HepG2 (cell line): Measurements from ENCODE around the gene SLC34A3. TPM values are rescaled to one million over a fixed set of nuclear protein-coding genes. Genes with fewer than 3 reads are reported as not detected.
A peak's percentile ranks its signal among the peaks of the same experiment; 100 is the strongest.

Experiments used
- BORCS8-MEF2B ChIP-seq: sonication (generic); formaldehyde crosslinking; IDR thresholded peaks from 2 replicates; pipeline ENCODE4 v1.8.0; 2022; ENCODE audit warnings: mild to moderate bottlenecking, missing genetic modification reagents
- CBFB ChIP-seq: sonication (generic); formaldehyde crosslinking; IDR thresholded peaks from 2 replicates; pipeline ENCODE4 v1.4.0; 2020; ENCODE audit warnings: missing genetic modification reagents
- HDAC2 ChIP-seq: sonication (generic); formaldehyde crosslinking; IDR thresholded peaks from 2 replicates; pipeline ENCODE4 v1.4.0; 2020; ENCODE audit warnings: missing genetic modification reagents
- KLF16 ChIP-seq, 2 experiments: sonication (generic) in 1 of 2; formaldehyde crosslinking in 1 of 2; IDR thresholded peaks; 2 replicates each; pipeline versions ENCODE4 v1.6.1 to v1.8.0; 2016 to 2023; ENCODE audit warnings: missing genetic modification reagents in 2 of 2, missing compliant biosample characterization in 1 of 2
- MZF1 ChIP-seq: sonication (generic); formaldehyde crosslinking; IDR thresholded peaks from 2 replicates; pipeline ENCODE4 v1.8.1; 2023; ENCODE audit warnings: mild to moderate bottlenecking, missing genetic modification reagents, borderline replicate concordance
- ZIK1 ChIP-seq: sonication (generic); formaldehyde crosslinking; IDR thresholded peaks from 2 replicates; pipeline ENCODE4 v1.5.0; 2020; ENCODE audit warnings: mild to moderate bottlenecking, low read depth, missing genetic modification reagents, borderline replicate concordance
- ZNF232 ChIP-seq: sonication (generic); formaldehyde crosslinking; IDR thresholded peaks from 2 replicates; pipeline ENCODE4 v1.4.0; 2020; ENCODE audit warnings: missing genetic modification reagents, borderline replicate concordance
- ZNF501 ChIP-seq: sonication (generic); formaldehyde crosslinking; IDR thresholded peaks from 2 replicates; pipeline ENCODE4 v1.5.1; 2020; ENCODE audit warnings: mild to moderate bottlenecking, moderate library complexity, missing genetic modification reagents
- ZNF724P ChIP-seq: sonication (generic); formaldehyde crosslinking; IDR thresholded peaks from 2 replicates; pipeline ENCODE4 v1.8.0; 2022; ENCODE audit warnings: missing genetic modification reagents, borderline replicate concordance
- ZNF816 ChIP-seq: sonication (generic); formaldehyde crosslinking; IDR thresholded peaks from 2 replicates; pipeline ENCODE4 v1.8.0; 2022; ENCODE audit warnings: missing genetic modification reagents, mild to moderate bottlenecking, borderline replicate concordance
- polyA plus RNA-seq, 8 experiments: library from polyadenylated mRNA; depleted of rRNA in 3 of 8; stranded (reverse) in 7 of 8; unstranded in 1 of 8; fragments of >200 nt; fragmentation: Illumina TruSeq in 4 of 8; extraction: Trizol in 4 of 8; gene quantifications; 2 replicates each; pipeline versions ENCODE4 v1.2.1 to v1.2.3, GENCODE V29; 2011 to 2016; ENCODE audit warnings: low read depth in 4 of 8, missing spikeins in 1 of 8, mixed read lengths in 1 of 8; ENCODE audit not compliant: insufficient read depth in 1 of 8
- total RNA-seq, 5 experiments: library from RNA; depleted of rRNA; stranded (reverse); fragments of >200 nt; fragmentation: Illumina TruSeq; extraction: Trizol; gene quantifications; 2 replicates each; pipeline ENCODE4 v1.2.3, GENCODE V29; 2016; ENCODE audit warnings: low read depth in 1 of 5
- TF ChIP-seq, protein P1 (sequence below): sonication (generic); formaldehyde crosslinking; IDR thresholded peaks from 2 replicates; pipeline ENCODE4 v1.4.0; 2020; ENCODE audit warnings: mild to moderate bottlenecking, missing genetic modification reagents, borderline replicate concordance
- TF ChIP-seq, protein P2 (sequence below): sonication (generic); formaldehyde crosslinking; IDR thresholded peaks from 2 replicates; pipeline ENCODE4 v1.8.1; 2023; ENCODE audit warnings: mild to moderate bottlenecking, missing genetic modification reagents
- TF ChIP-seq, protein P3 (sequence below): IDR thresholded peaks from 2 replicates; pipeline ENCODE4 v1.6.1; 2016; ENCODE audit warnings: missing genetic modification reagents, missing compliant biosample characterization
- TF ChIP-seq, protein P4 (sequence below): sonication (generic); formaldehyde crosslinking; IDR thresholded peaks from 2 replicates; pipeline ENCODE4 v1.8.1; 2023; ENCODE audit warnings: mild to moderate bottlenecking, missing genetic modification reagents
- TF ChIP-seq, protein P5 (sequence below): sonication (generic); formaldehyde crosslinking; IDR thresholded peaks from 2 replicates; pipeline ENCODE4 v1.4.0; 2020; ENCODE audit warnings: missing genetic modification reagents

The SLC34A3 gene
- total and polyA plus RNA-seq, 2 of the 13 experiments (the other 11 are each of a cell fraction or from before 2014, with no cell fraction given): 0.07 to 1.0 TPM

DNA sequence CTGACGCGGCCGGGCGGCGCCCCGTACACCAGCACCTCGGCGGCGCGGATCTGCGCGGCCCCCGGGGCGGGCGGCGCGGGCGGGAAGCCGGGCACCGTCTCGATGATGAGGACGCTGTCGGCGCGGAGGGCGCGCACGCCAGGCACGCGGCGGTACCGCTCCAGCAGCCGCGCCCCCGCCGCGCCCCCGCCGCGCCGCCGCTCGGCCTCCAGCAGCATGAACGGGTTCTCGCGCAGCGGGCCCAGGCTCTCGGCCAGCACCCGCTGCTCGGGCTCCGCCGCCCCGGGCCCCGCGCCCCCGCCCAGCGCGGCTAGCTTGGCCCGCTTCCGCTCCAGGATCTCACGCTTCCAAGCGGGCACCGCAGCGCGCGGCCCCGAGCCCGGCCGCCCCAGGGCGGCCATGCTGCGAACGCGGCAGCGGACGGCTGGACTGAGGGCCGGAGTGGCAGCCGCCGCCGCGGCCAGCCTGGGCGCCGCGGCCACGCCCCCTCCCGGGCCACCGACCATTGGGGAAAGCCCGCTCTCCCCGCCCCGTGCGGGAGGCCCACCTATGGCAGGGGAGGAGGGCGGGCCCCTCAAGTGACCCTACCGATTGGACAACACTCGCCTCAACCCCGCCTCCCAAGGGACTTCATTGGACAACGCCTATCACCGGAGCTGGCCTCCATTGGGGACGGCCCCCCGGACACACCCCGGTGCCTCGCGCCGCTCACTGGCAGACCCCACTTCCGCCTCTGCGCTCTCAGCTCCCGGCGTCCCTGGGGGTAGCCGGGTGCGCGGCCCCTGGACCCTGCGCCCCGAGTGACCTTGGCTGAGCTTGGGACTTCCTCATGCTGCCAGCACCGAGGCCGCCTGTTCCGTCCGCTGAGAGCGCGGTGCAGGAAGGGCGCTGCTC is 30.1 kb upstream of the SLC34A3 start, which contains the start of gene TPRN (continued):
- TF ChIP-seq, protein P1, sequence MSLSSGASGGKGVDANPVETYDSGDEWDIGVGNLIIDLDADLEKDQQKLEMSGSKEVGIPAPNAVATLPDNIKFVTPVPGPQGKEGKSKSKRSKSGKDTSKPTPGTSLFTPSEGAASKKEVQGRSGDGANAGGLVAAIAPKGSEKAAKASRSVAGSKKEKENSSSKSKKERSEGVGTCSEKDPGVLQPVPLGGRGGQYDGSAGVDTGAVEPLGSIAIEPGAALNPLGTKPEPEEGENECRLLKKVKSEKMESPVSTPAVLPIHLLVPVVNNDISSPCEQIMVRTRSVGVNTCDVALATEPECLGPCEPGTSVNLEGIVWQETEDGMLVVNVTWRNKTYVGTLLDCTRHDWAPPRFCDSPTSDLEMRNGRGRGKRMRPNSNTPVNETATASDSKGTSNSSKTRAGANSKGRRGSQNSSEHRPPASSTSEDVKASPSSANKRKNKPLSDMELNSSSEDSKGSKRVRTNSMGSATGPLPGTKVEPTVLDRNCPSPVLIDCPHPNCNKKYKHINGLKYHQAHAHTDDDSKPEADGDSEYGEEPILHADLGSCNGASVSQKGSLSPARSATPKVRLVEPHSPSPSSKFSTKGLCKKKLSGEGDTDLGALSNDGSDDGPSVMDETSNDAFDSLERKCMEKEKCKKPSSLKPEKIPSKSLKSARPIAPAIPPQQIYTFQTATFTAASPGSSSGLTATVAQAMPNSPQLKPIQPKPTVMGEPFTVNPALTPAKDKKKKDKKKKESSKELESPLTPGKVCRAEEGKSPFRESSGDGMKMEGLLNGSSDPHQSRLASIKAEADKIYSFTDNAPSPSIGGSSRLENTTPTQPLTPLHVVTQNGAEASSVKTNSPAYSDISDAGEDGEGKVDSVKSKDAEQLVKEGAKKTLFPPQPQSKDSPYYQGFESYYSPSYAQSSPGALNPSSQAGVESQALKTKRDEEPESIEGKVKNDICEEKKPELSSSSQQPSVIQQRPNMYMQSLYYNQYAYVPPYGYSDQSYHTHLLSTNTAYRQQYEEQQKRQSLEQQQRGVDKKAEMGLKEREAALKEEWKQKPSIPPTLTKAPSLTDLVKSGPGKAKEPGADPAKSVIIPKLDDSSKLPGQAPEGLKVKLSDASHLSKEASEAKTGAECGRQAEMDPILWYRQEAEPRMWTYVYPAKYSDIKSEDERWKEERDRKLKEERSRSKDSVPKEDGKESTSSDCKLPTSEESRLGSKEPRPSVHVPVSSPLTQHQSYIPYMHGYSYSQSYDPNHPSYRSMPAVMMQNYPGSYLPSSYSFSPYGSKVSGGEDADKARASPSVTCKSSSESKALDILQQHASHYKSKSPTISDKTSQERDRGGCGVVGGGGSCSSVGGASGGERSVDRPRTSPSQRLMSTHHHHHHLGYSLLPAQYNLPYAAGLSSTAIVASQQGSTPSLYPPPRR (CRISPR knock-in tag): peak; percentile 42; the same call in 1 of the 2 replicates
- no peak for TF ChIP-seq ZIK1 (CRISPR knock-in tag)
- no peak; the same call in 1 of the 2 replicates for TF ChIP-seq ZNF724P (CRISPR knock-in tag)
- no peak for TF ChIP-seq ZNF816
- TF ChIP-seq BORCS8-MEF2B (CRISPR knock-in tag): no peak
- TF ChIP-seq, protein P2, sequence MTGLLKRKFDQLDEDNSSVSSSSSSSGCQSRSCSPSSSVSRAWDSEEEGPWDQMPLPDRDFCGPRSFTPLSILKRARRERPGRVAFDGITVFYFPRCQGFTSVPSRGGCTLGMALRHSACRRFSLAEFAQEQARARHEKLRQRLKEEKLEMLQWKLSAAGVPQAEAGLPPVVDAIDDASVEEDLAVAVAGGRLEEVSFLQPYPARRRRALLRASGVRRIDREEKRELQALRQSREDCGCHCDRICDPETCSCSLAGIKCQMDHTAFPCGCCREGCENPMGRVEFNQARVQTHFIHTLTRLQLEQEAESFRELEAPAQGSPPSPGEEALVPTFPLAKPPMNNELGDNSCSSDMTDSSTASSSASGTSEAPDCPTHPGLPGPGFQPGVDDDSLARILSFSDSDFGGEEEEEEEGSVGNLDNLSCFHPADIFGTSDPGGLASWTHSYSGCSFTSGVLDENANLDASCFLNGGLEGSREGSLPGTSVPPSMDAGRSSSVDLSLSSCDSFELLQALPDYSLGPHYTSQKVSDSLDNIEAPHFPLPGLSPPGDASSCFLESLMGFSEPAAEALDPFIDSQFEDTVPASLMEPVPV (CRISPR knock-in tag): peak; percentile 87
- TF ChIP-seq ZNF232 (CRISPR knock-in tag): no peak
- TF ChIP-seq ZNF501 (CRISPR knock-in tag): peak; percentile 84; the same call in 1 of the 2 replicates
- TF ChIP-seq HDAC2 (CRISPR knock-in tag): peak; percentile 95
- TF ChIP-seq, protein P3, sequence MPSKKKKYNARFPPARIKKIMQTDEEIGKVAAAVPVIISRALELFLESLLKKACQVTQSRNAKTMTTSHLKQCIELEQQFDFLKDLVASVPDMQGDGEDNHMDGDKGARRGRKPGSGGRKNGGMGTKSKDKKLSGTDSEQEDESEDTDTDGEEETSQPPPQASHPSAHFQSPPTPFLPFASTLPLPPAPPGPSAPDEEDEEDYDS (CRISPR knock-in tag): peak; percentile 87
- no peak for TF ChIP-seq CBFB (CRISPR knock-in tag)
- TF ChIP-seq, protein P4, sequence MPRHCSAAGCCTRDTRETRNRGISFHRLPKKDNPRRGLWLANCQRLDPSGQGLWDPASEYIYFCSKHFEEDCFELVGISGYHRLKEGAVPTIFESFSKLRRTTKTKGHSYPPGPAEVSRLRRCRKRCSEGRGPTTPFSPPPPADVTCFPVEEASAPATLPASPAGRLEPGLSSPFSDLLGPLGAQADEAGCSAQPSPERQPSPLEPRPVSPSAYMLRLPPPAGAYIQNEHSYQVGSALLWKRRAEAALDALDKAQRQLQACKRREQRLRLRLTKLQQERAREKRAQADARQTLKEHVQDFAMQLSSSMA (CRISPR knock-in tag): peak; percentile 89; the same call in 1 of the 2 replicates
- TF ChIP-seq, protein P5, sequence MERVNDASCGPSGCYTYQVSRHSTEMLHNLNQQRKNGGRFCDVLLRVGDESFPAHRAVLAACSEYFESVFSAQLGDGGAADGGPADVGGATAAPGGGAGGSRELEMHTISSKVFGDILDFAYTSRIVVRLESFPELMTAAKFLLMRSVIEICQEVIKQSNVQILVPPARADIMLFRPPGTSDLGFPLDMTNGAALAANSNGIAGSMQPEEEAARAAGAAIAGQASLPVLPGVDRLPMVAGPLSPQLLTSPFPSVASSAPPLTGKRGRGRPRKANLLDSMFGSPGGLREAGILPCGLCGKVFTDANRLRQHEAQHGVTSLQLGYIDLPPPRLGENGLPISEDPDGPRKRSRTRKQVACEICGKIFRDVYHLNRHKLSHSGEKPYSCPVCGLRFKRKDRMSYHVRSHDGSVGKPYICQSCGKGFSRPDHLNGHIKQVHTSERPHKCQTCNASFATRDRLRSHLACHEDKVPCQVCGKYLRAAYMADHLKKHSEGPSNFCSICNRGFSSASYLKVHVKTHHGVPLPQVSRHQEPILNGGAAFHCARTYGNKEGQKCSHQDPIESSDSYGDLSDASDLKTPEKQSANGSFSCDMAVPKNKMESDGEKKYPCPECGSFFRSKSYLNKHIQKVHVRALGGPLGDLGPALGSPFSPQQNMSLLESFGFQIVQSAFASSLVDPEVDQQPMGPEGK (CRISPR knock-in tag): peak; percentile 94
- TF ChIP-seq KLF16 (CRISPR knock-in tag; IDR thresholded peaks at IDR 0.05): peak in 1 of 2 experiments; percentile 86; a peak in 2 of 4 replicates
- no peak; the same call in 1 of the 2 replicates for TF ChIP-seq MZF1 (CRISPR knock-in tag)
